Neural crest cell (in vitro differentiated cells): Measurements from ENCODE around the gene EVL. TPM values are rescaled to one million over a fixed set of nuclear protein-coding genes. Genes with fewer than 3 reads are reported as not detected.

Source experiments
- DNase-seq: peaks from one replicate; pipeline ENCODE4 v3.0.0; 2021; ENCODE audit warnings: low read depth, mixed read lengths, low spot score
- H3K27ac Mint-ChIP-seq: one replicate; pipeline ENCODE4 v1.8.0; 2021; ENCODE audit warnings: mild to moderate bottlenecking, mixed read lengths; ENCODE audit not compliant: unreplicated experiment
- H3K27me3 Mint-ChIP-seq: 2 replicates; pipeline ENCODE4 v1.8.0; 2021; ENCODE audit warnings: low read depth, mild to moderate bottlenecking, mixed read lengths
- H3K36me3 Mint-ChIP-seq: 2 replicates; pipeline ENCODE4 v1.8.0; 2021; ENCODE audit warnings: low read depth, mild to moderate bottlenecking, mixed read lengths
- H3K4me1 Mint-ChIP-seq: 2 replicates; pipeline ENCODE4 v1.8.0; 2021; ENCODE audit warnings: mixed read lengths
- H3K4me3 Mint-ChIP-seq: one replicate; pipeline ENCODE4 v1.8.0; 2021; ENCODE audit warnings: mild to moderate bottlenecking, mixed read lengths
- H3K9me3 Mint-ChIP-seq: 2 replicates; pipeline ENCODE4 v1.8.0; 2021; ENCODE audit warnings: mixed read lengths
- total RNA-seq: library from RNA; stranded (reverse); gene quantifications from 2 replicates; pipeline ENCODE4 v1.2.1, GENCODE V29; 2021
- TF ChIP-seq, protein P1 (sequence below): fragments of 200-600 bp; sonication (generic); conservative IDR thresholded peaks from 2 replicates; pipeline ENCODE4 v1.5.0; 2021; ENCODE audit warnings: antibody characterized with exemption, mild to moderate bottlenecking

Gene EVL
- total RNA-seq, 1 donor from 2014 or later, result 218 TPM

DNA sequence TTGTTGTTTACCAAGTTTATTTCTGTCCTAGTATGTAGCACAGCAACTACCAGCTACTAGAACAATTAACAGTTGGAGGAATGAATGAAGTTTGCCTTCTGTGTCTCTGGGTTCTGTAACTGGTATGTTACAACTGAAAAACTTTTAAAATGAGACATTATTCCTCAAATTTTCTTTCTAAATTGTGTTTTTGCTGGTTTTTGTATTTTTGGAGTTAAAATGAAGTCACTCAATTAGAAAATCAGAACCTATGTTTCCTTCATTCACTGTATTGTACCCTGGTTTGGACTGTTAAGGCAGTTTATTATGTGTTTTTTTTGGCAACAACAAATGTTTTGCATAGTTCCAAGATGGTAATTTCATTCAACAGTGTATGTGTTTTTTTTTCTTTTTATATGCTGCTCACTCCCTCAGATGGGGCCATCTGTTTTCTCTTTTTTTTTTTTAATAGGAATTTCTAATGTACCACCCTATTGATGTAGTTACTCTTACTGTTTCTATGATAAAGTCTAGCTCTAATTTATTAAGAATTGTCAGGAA lies 30.2 kb upstream of the EVL start:
- no peak overlapping the region for H3K4me3 Mint-ChIP-seq
- peaks cover 25% of the 10 kb centered on the region for H3K4me1 Mint-ChIP-seq
- H3K27me3 Mint-ChIP-seq, result no peaks in the 10 kb centered on the region
- TF ChIP-seq, protein P1, sequence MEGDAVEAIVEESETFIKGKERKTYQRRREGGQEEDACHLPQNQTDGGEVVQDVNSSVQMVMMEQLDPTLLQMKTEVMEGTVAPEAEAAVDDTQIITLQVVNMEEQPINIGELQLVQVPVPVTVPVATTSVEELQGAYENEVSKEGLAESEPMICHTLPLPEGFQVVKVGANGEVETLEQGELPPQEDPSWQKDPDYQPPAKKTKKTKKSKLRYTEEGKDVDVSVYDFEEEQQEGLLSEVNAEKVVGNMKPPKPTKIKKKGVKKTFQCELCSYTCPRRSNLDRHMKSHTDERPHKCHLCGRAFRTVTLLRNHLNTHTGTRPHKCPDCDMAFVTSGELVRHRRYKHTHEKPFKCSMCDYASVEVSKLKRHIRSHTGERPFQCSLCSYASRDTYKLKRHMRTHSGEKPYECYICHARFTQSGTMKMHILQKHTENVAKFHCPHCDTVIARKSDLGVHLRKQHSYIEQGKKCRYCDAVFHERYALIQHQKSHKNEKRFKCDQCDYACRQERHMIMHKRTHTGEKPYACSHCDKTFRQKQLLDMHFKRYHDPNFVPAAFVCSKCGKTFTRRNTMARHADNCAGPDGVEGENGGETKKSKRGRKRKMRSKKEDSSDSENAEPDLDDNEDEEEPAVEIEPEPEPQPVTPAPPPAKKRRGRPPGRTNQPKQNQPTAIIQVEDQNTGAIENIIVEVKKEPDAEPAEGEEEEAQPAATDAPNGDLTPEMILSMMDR, result no peak
- DNase-seq, result no peak
- H3K36me3 Mint-ChIP-seq, result no peaks in the 10 kb centered on the region
- H3K9me3 Mint-ChIP-seq, result no peaks in the 10 kb centered on the region
- no peak overlapping the region for H3K27ac Mint-ChIP-seq

DNA sequence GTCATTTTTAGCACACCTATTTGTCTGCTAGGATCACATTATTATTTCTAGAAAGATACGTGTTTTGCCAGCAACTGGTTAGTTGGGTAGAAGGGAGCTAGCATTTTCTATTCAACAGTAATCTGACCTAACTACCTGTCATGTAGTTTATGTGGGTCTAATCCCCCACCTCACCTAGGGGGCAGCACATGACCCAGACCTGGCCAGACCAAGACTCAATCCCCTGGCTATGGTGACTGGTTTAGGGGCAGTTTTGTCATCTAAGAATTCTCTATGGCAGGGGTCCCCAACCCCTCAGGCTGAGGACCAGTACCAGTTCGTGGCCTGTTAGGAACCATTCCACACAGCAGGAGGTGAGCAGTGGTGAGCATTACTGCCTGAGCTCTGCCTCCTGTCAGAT lies 29.5 kb upstream of the EVL start:
- Mint-ChIP-seq H3K36me3 (no peaks in the 10 kb centered on the region), H3K27me3 (no peaks in the 10 kb centered on the region), H3K4me1 (peaks cover 29% of the 10 kb centered on the region), H3K9me3 (no peaks in the 10 kb centered on the region), H3K27ac (no peak overlapping the region), H3K4me3 (no peak overlapping the region)
- TF ChIP-seq, protein P1, result no peak
- DNase-seq, result no peak

DNA sequence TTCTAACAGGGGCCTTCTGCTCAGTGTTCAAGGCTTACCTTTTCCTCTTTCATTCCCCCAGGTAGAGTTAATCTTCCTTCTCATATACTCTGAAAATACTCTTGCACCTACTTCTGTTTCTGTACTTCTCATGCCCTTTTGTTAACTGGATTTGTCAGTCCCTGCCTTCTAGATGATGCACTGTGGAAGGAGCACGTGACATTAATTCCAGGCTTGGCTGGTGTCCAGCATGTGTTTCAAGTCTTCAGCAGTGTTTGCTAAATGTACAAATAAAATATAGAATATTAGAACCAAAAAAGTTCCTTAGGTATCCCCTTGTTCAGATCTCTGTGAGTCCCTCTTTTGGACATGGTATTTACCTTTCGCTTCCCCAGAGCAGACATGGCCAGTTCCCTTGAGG lies 27.9 kb upstream of the EVL start:
- DNase-seq, result no peak
- H3K27me3 Mint-ChIP-seq, result no peaks in the 10 kb centered on the region
- no peaks in the 10 kb centered on the region for H3K9me3 Mint-ChIP-seq
- peaks cover 17% of the 10 kb centered on the region for H3K4me1 Mint-ChIP-seq
- H3K36me3 Mint-ChIP-seq, result no peaks in the 10 kb centered on the region
- no peak overlapping the region for H3K27ac Mint-ChIP-seq
- TF ChIP-seq, protein P1, result no peak
- no peak overlapping the region for H3K4me3 Mint-ChIP-seq

DNA sequence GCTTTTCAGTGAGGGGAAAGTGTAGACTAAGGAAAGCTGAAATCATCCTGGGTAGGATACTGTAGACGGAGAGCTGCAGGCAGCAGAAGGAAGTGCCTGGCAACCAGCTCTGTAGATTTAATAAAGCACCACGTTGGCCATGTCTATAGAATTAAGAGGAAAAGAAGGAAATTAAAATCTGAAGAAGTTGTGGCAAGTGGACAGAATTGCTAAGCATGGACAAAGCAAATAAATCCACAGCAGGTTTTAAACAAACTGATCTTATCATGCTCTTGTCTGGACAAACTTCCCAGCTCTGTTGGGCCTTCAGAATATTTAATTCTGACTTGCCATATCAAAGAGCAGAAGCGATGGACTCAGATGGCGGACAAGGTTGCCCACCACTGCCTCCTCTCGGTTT lies 27.2 kb upstream of the EVL start:
- TF ChIP-seq, protein P1, result no peak
- H3K4me3 Mint-ChIP-seq, result no peak overlapping the region
- no peaks in the 10 kb centered on the region for H3K9me3 Mint-ChIP-seq
- no peaks in the 10 kb centered on the region for H3K36me3 Mint-ChIP-seq
- no peak for DNase-seq
- H3K27me3 Mint-ChIP-seq, result no peaks in the 10 kb centered on the region
- no peak overlapping the region for H3K27ac Mint-ChIP-seq
- H3K4me1 Mint-ChIP-seq, result peaks cover 11% of the 10 kb centered on the region

DNA sequence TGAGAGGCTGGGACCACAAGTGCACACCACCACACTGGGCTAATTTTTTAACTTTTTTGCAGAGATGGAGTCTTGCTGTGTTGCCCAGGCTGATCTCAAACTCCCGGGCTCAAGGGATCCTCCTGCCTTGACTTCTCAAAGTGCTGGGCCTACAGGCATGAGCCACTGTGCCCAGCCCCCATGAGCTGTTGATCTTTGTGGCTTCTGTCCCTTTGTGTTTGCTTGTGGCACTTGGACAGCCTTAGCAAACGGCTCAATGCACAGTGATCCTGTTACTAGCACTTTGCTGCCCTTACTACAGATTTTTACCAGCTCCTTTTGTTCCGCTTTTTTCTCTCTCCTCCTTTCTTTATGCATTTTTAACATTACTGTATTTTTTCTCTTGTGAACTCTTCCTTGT lies 25.3 kb upstream of the EVL start:
- H3K27ac Mint-ChIP-seq, result peak overlapping the region; percentile 13
- no peaks in the 10 kb centered on the region for H3K9me3 Mint-ChIP-seq
- no peak for DNase-seq
- TF ChIP-seq, protein P1, result no peak
- no peaks in the 10 kb centered on the region for H3K27me3 Mint-ChIP-seq
- H3K4me3 Mint-ChIP-seq, result no peak overlapping the region
- H3K4me1 Mint-ChIP-seq, result peaks cover 11% of the 10 kb centered on the region
- H3K36me3 Mint-ChIP-seq, result no peaks in the 10 kb centered on the region
